Peyer's patch (tissue), 4 donors: Measurements from ENCODE around the gene CYB5B. TPM values are rescaled to one million over a fixed set of nuclear protein-coding genes. Genes with fewer than 3 reads are reported as not detected.

Source experiments
- DNase-seq, 3 donors: peaks; one replicate each; pipeline ENCODE4 v3.0.0-alpha.2; 2017 to 2019
- H3K27ac ChIP-seq, 4 donors: fragments of 200-600 bp; sonication (generic); one replicate each; pipeline ENCODE4 v1.5.1; 2016 to 2019
- H3K27me3 ChIP-seq, 2 donors: fragments of 200-600 bp; sonication (generic); one replicate each; pipeline ENCODE4 v1.5.1; 2019
- H3K36me3 ChIP-seq, 3 donors: fragments of 200-600 bp; sonication (generic); one replicate each; pipeline ENCODE4 v1.5.1; 2016 to 2019
- H3K4me1 ChIP-seq, 4 donors: fragments of 200-600 bp; sonication (generic); one replicate each; pipeline ENCODE4 v1.5.1; 2016 to 2019
- H3K4me3 ChIP-seq, 4 donors: fragments of 200-600 bp; sonication (generic); 1 replicate in 3 of 4; 2 replicates in 1 of 4; pipeline ENCODE4 v1.5.1; 2016 to 2019; ENCODE audit warnings: mild to moderate bottlenecking in 1 of 4
- H3K9me3 ChIP-seq, 4 donors: fragments of 200-600 bp; sonication (generic); one replicate each; pipeline ENCODE4 v1.5.1; 2016 to 2019; ENCODE audit warnings: mild to moderate bottlenecking in 1 of 4
- CTCF ChIP-seq, 6 experiments: fragments of 450-650 bp in 4 of 6; fragments of 200-600 bp in 2 of 6; sonication (generic) in 1 of 6; IDR thresholded peaks; one replicate each; pipeline ENCODE4 v1.5.1; 2017 to 2019; ENCODE audit warnings: antibody characterized with exemption in 6 of 6, mild to moderate bottlenecking in 3 of 6, moderate library complexity in 1 of 6
- POLR2A ChIP-seq, 2 donors: fragments of 450-650 bp; IDR thresholded peaks; one replicate each; pipeline ENCODE4 v1.5.1; 2017; ENCODE audit warnings: antibody characterized with exemption in 2 of 2, mild to moderate bottlenecking in 2 of 2, moderate library complexity in 2 of 2
- total RNA-seq, 4 donors: library from RNA; depleted of rRNA; stranded (reverse); fragments of >200 nt; gene quantifications; one replicate each; pipeline ENCODE4 v1.1.0, GENCODE V29; 2016

CYB5B gene
- total RNA-seq, 4 donors from 2014 or later, result 62.7 to 95.7 (median 65.7) TPM

- Histone ChIP-seq H3K27ac (peak overlapping the region in 3 of 4 donors; percentile 28 to 70 (median 40)), H3K4me1 (peaks cover 0 to 35% (median 1%) of the 10 kb centered on the region in 4 donors), H3K9me3 (no peaks in the 10 kb centered on the region), H3K36me3 (no peaks in the 10 kb centered on the region), H3K27me3 (no peaks in the 10 kb centered on the region), H3K4me3 (no peak overlapping the region)
- DNase-seq, result no peak
- TF ChIP-seq POLR2A (IDR thresholded peaks at IDR 0.05) (no peak), CTCF (IDR thresholded peaks at IDR 0.05) (no peak)
Observed at GRCh38 chr16:69405326-69405725, 19.1 kb upstream of the CYB5B start.

GRCh38 chr16:69405757-69406156, 18.7 kb upstream of the CYB5B start:
- no peaks in the 10 kb centered on the region for H3K9me3 ChIP-seq
- no peaks in the 10 kb centered on the region for H3K27me3 ChIP-seq
- H3K36me3 ChIP-seq, result no peaks in the 10 kb centered on the region
- no peak for DNase-seq
- no peak overlapping the region for H3K4me3 ChIP-seq
- peaks cover 0 to 35% (median 1%) of the 10 kb centered on the region in 4 donors for H3K4me1 ChIP-seq
- TF ChIP-seq POLR2A (IDR thresholded peaks at IDR 0.05), result no peak
- no peak for TF ChIP-seq CTCF (IDR thresholded peaks at IDR 0.05)
- H3K27ac ChIP-seq, result peak overlapping the region in 2 of 4 donors; percentile 28 to 70

- Histone ChIP-seq H3K36me3 (no peaks in the 10 kb centered on the region), H3K4me3 (no peak overlapping the region), H3K4me1 (peaks cover 0 to 35% (median 1%) of the 10 kb centered on the region in 4 donors), H3K27me3 (no peaks in the 10 kb centered on the region), H3K9me3 (no peaks in the 10 kb centered on the region), H3K27ac (no peak overlapping the region)
- DNase-seq, result no peak
- TF ChIP-seq POLR2A (IDR thresholded peaks at IDR 0.05) (no peak), CTCF (IDR thresholded peaks at IDR 0.05) (no peak)
Observed at GRCh38 chr16:69406780-69407331, 17.6 kb upstream of the CYB5B start.

GRCh38 chr16:69407702-69408323, 16.6 kb upstream of the CYB5B start:
- Histone ChIP-seq H3K27ac (peak overlapping the region in 2 of 4 donors; percentile 7 to 35), H3K4me3 (no peak overlapping the region), H3K9me3 (no peaks in the 10 kb centered on the region), H3K4me1 (peaks cover 0 to 35% (median 1%) of the 10 kb centered on the region in 4 donors), H3K27me3 (no peaks in the 10 kb centered on the region), H3K36me3 (no peaks in the 10 kb centered on the region)
- no peak for DNase-seq
- TF ChIP-seq POLR2A (IDR thresholded peaks at IDR 0.05) (no peak), CTCF (IDR thresholded peaks at IDR 0.05) (no peak)

GRCh38 chr16:69408475-69408874, 15.9 kb upstream of the CYB5B start:
- TF ChIP-seq POLR2A (IDR thresholded peaks at IDR 0.05), result no peak
- no peak for TF ChIP-seq CTCF (IDR thresholded peaks at IDR 0.05)
- no peaks in the 10 kb centered on the region for H3K9me3 ChIP-seq
- no peaks in the 10 kb centered on the region for H3K36me3 ChIP-seq
- H3K4me1 ChIP-seq, result peaks cover 0 to 35% (median 1%) of the 10 kb centered on the region in 4 donors
- no peak overlapping the region for H3K4me3 ChIP-seq
- peak overlapping the region in 2 of 4 donors; percentile 7 to 35 for H3K27ac ChIP-seq
- DNase-seq, result peak in 2 of 3 donors; percentile 74 to 81
- H3K27me3 ChIP-seq, result no peaks in the 10 kb centered on the region
